ENCODE data around the gene MRPS25.

The MRPS25 gene

GRCh38 chr3:15064835-15065549 lies at the start of gene MRPS25:
TSS of gene MRPS25 (minus strand) at chr3:15065315. CDS start at chr3:15065194, 121 bp downstream.
- peaks cover 11% of the 10 kb centered on the region; the same call in 1 of the 2 replicates for H3K36me3 ChIP-seq (ENCODE audit: control insufficient read depth, insufficient read depth, low read length)

GRCh38 chr3:15113884-15114283 lies 48.8 kb upstream of the MRPS25 start:
- Histone ChIP-seq H3K9me3 (ENCODE audit: control insufficient read depth, insufficient read depth, low read length) (no peaks in the 10 kb centered on the region), H3K27me3 (ENCODE audit: control insufficient read depth, insufficient read depth, low read length) (no peaks in the 10 kb centered on the region), H3K36me3 (ENCODE audit: control insufficient read depth, insufficient read depth, low read length) (no peaks in the 10 kb centered on the region), H3K4me1 (ENCODE audit: control insufficient read depth, insufficient read depth, low read length) (peaks cover 19% of the 10 kb centered on the region), H3K4me3 (ENCODE audit: low read depth, low read length) (no peak overlapping the region), H3K9ac (ENCODE audit: low read depth, low read length) (no peak overlapping the region), H3K27ac (ENCODE audit: low read depth, low read length) (no peak overlapping the region)

More at GRCh38 chr3:15064835-15065549, at the start of gene MRPS25:
- peak within 1 kb of the TSS; percentile 93 for H3K4me3 ChIP-seq (ENCODE audit: low read depth, low read length)
- no peaks in the 10 kb centered on the region for H3K9me3 ChIP-seq (ENCODE audit: control insufficient read depth, insufficient read depth, low read length)
- H3K4me1 ChIP-seq (ENCODE audit: control insufficient read depth, insufficient read depth, low read length): peaks cover 7% of the 10 kb centered on the region; the same call in 1 of the 2 replicates
- H3K27ac ChIP-seq (ENCODE audit: low read depth, low read length): peak within 1 kb of the TSS; percentile 74
- H3K9ac ChIP-seq (ENCODE audit: low read depth, low read length): peak within 1 kb of the TSS; percentile 95
- no peaks in the 10 kb centered on the region for H3K27me3 ChIP-seq (ENCODE audit: control insufficient read depth, insufficient read depth, low read length)

GRCh38 chr3:15113471-15113870 lies 48.4 kb upstream of the MRPS25 start:
- H3K27ac ChIP-seq (ENCODE audit: low read depth, low read length): no peak overlapping the region
- H3K4me3 ChIP-seq (ENCODE audit: low read depth, low read length): no peak overlapping the region
- no peaks in the 10 kb centered on the region for H3K36me3 ChIP-seq (ENCODE audit: control insufficient read depth, insufficient read depth, low read length)

GRCh38 chr3:15112011-15112410 lies 46.9 kb upstream of the MRPS25 start:
- no peaks in the 10 kb centered on the region for H3K9me3 ChIP-seq (ENCODE audit: control insufficient read depth, insufficient read depth, low read length)
- no peak overlapping the region for H3K4me3 ChIP-seq (ENCODE audit: low read depth, low read length)
- H3K27ac ChIP-seq (ENCODE audit: low read depth, low read length): no peak overlapping the region
- H3K9ac ChIP-seq (ENCODE audit: low read depth, low read length): no peak overlapping the region
- H3K36me3 ChIP-seq (ENCODE audit: control insufficient read depth, insufficient read depth, low read length): no peaks in the 10 kb centered on the region
- no peaks in the 10 kb centered on the region for H3K27me3 ChIP-seq (ENCODE audit: control insufficient read depth, insufficient read depth, low read length)
- H3K4me1 ChIP-seq (ENCODE audit: control insufficient read depth, insufficient read depth, low read length): peaks cover 21% of the 10 kb centered on the region

More at GRCh38 chr3:15113471-15113870, 48.4 kb upstream of the MRPS25 start:
- peaks cover 19% of the 10 kb centered on the region for H3K4me1 ChIP-seq (ENCODE audit: control insufficient read depth, insufficient read depth, low read length)
- no peaks in the 10 kb centered on the region for H3K27me3 ChIP-seq (ENCODE audit: control insufficient read depth, insufficient read depth, low read length)
- no peaks in the 10 kb centered on the region for H3K9me3 ChIP-seq (ENCODE audit: control insufficient read depth, insufficient read depth, low read length)
- no peak overlapping the region for H3K9ac ChIP-seq (ENCODE audit: low read depth, low read length)

GRCh38 chr3:15110206-15110605 lies 45.1 kb upstream of the MRPS25 start:
- Histone ChIP-seq H3K4me3 (ENCODE audit: low read depth, low read length) (no peak overlapping the region), H3K36me3 (ENCODE audit: control insufficient read depth, insufficient read depth, low read length) (no peaks in the 10 kb centered on the region), H3K4me1 (ENCODE audit: control insufficient read depth, insufficient read depth, low read length) (peaks cover 20% of the 10 kb centered on the region), H3K9ac (ENCODE audit: low read depth, low read length) (no peak overlapping the region), H3K27me3 (ENCODE audit: control insufficient read depth, insufficient read depth, low read length) (no peaks in the 10 kb centered on the region), H3K27ac (ENCODE audit: low read depth, low read length) (no peak overlapping the region), H3K9me3 (ENCODE audit: control insufficient read depth, insufficient read depth, low read length) (no peaks in the 10 kb centered on the region)

- Histone ChIP-seq H3K9me3 (ENCODE audit: control insufficient read depth, insufficient read depth, low read length) (no peaks in the 10 kb centered on the region), H3K9ac (ENCODE audit: low read depth, low read length) (no peak overlapping the region), H3K27ac (ENCODE audit: low read depth, low read length) (no peak overlapping the region), H3K4me3 (ENCODE audit: low read depth, low read length) (no peak overlapping the region), H3K36me3 (ENCODE audit: control insufficient read depth, insufficient read depth, low read length) (no peaks in the 10 kb centered on the region), H3K4me1 (ENCODE audit: control insufficient read depth, insufficient read depth, low read length) (peaks cover 7% of the 10 kb centered on the region), H3K27me3 (ENCODE audit: control insufficient read depth, insufficient read depth, low read length) (no peaks in the 10 kb centered on the region)
These were observed 43.8 kb upstream of the MRPS25 start for GRCh38 chr3:15108869-15109268.

GRCh38 chr3:15108082-15108545 lies 43.0 kb upstream of the MRPS25 start:
- H3K36me3 ChIP-seq (ENCODE audit: control insufficient read depth, insufficient read depth, low read length): no peaks in the 10 kb centered on the region
- 0 out of 2 replicates have a peak, but pooled peaks cover 2% of the 10 kb centered on the region for H3K4me1 ChIP-seq (ENCODE audit: control insufficient read depth, insufficient read depth, low read length)
- no peaks in the 10 kb centered on the region for H3K9me3 ChIP-seq (ENCODE audit: control insufficient read depth, insufficient read depth, low read length)
- no peak overlapping the region for H3K27ac ChIP-seq (ENCODE audit: low read depth, low read length)
- no peak overlapping the region for H3K9ac ChIP-seq (ENCODE audit: low read depth, low read length)
- no peaks in the 10 kb centered on the region for H3K27me3 ChIP-seq (ENCODE audit: control insufficient read depth, insufficient read depth, low read length)
- H3K4me3 ChIP-seq (ENCODE audit: low read depth, low read length): no peak overlapping the region

GRCh38 chr3:15107075-15107947 lies 42.2 kb upstream of the MRPS25 start:
- Histone ChIP-seq H3K27me3 (ENCODE audit: control insufficient read depth, insufficient read depth, low read length) (no peaks in the 10 kb centered on the region), H3K4me1 (ENCODE audit: control insufficient read depth, insufficient read depth, low read length) (0 out of 2 replicates have a peak, but pooled peaks cover 2% of the 10 kb centered on the region), H3K9ac (ENCODE audit: low read depth, low read length) (no peak overlapping the region), H3K9me3 (ENCODE audit: control insufficient read depth, insufficient read depth, low read length) (no peaks in the 10 kb centered on the region), H3K4me3 (ENCODE audit: low read depth, low read length) (no peak overlapping the region), H3K27ac (ENCODE audit: low read depth, low read length) (no peak overlapping the region), H3K36me3 (ENCODE audit: control insufficient read depth, insufficient read depth, low read length) (no peaks in the 10 kb centered on the region)

GRCh38 chr3:15102836-15103235 lies 37.7 kb upstream of the MRPS25 start:
- Histone ChIP-seq H3K9me3 (ENCODE audit: control insufficient read depth, insufficient read depth, low read length) (no peaks in the 10 kb centered on the region), H3K27me3 (ENCODE audit: control insufficient read depth, insufficient read depth, low read length) (no peaks in the 10 kb centered on the region), H3K9ac (ENCODE audit: low read depth, low read length) (no peak overlapping the region), H3K4me3 (ENCODE audit: low read depth, low read length) (no peak overlapping the region), H3K4me1 (ENCODE audit: control insufficient read depth, insufficient read depth, low read length) (0 out of 2 replicates have a peak, but pooled peaks cover under 1% of the 10 kb centered on the region), H3K36me3 (ENCODE audit: control insufficient read depth, insufficient read depth, low read length) (no peaks in the 10 kb centered on the region), H3K27ac (ENCODE audit: low read depth, low read length) (no peak overlapping the region)

- Histone ChIP-seq H3K4me3 (ENCODE audit: low read depth, low read length) (no peak overlapping the region), H3K27ac (ENCODE audit: low read depth, low read length) (no peak overlapping the region), H3K27me3 (ENCODE audit: control insufficient read depth, insufficient read depth, low read length) (no peaks in the 10 kb centered on the region), H3K4me1 (ENCODE audit: control insufficient read depth, insufficient read depth, low read length) (no peaks in the 10 kb centered on the region), H3K9me3 (ENCODE audit: control insufficient read depth, insufficient read depth, low read length) (no peaks in the 10 kb centered on the region), H3K9ac (ENCODE audit: low read depth, low read length) (no peak overlapping the region), H3K36me3 (ENCODE audit: control insufficient read depth, insufficient read depth, low read length) (no peaks in the 10 kb centered on the region)
These were observed 37.1 kb upstream of the MRPS25 start for GRCh38 chr3:15102256-15102655.
